Mesenchymal stem cell (in vitro differentiated cells and primary cell): ENCODE results near the gene VPS9D1.

ENCODE experiments used
- DNase-seq: peaks from one replicate; pipeline ENCODE4 v3.0.0-alpha.2; 2013
- H2AFZ ChIP-seq: one replicate; pipeline ENCODE4 v1.6.1; 2013; ENCODE audit warnings: low read depth, mild to moderate bottlenecking, control low read depth, inconsistent platforms, low read length, moderate library complexity
- H2AK5ac ChIP-seq: 2 replicates; pipeline ENCODE4 v1.6.1; 2013; ENCODE audit warnings: low read length, moderate library complexity, mild to moderate bottlenecking, inconsistent platforms; ENCODE audit not compliant: severe bottlenecking
- H2BK120ac ChIP-seq: one replicate; pipeline ENCODE4 v1.6.1; 2013; ENCODE audit warnings: low read depth, mild to moderate bottlenecking, inconsistent platforms, low read length, moderate library complexity
- H2BK12ac ChIP-seq, 2 experiments: one replicate each; pipeline ENCODE4 v1.6.1; 2013; ENCODE audit warnings: inconsistent platforms in 2 of 2, low read length in 2 of 2, mild to moderate bottlenecking in 2 of 2, moderate library complexity in 2 of 2, control low read depth in 1 of 2
- H2BK15ac ChIP-seq: one replicate; pipeline ENCODE4 v1.6.1; 2013; ENCODE audit warnings: mild to moderate bottlenecking, low read depth, inconsistent platforms; ENCODE audit not compliant: poor library complexity, severe bottlenecking
- H2BK5ac ChIP-seq: 2 replicates; pipeline ENCODE4 v1.6.1; 2013; ENCODE audit warnings: low read depth, mild to moderate bottlenecking, low read length, control low read depth, inconsistent platforms; ENCODE audit not compliant: poor library complexity, severe bottlenecking
- H3K14ac ChIP-seq, 2 experiments: one replicate each; pipeline ENCODE4 v1.6.1; 2013; ENCODE audit warnings: inconsistent platforms in 2 of 2, low read length in 2 of 2, control low read depth in 1 of 2, mild to moderate bottlenecking in 1 of 2, moderate library complexity in 1 of 2
- H3K18ac ChIP-seq, 2 experiments: one replicate each; pipeline ENCODE4 v1.6.1; 2013; ENCODE audit warnings: inconsistent platforms in 2 of 2, low read length in 2 of 2, control low read depth in 1 of 2, low read depth in 1 of 2, mild to moderate bottlenecking in 1 of 2
- H3K23ac ChIP-seq, 2 experiments: one replicate each; pipeline ENCODE4 v1.6.1; 2013; ENCODE audit warnings: inconsistent platforms in 2 of 2, low read length in 2 of 2, mild to moderate bottlenecking in 2 of 2, moderate library complexity in 2 of 2, control low read depth in 1 of 2
- H3K27ac ChIP-seq: 2 replicates; pipeline ENCODE4 v1.5.1; 2013; ENCODE audit warnings: mild to moderate bottlenecking, moderate library complexity, low read length, control low read depth, inconsistent platforms; ENCODE audit not compliant: poor library complexity, severe bottlenecking
- H3K27me3 ChIP-seq, 2 experiments: 2 replicates each; pipeline versions ENCODE4 v1.6.1 to v1.7.0; 2013; ENCODE audit warnings: low read length in 2 of 2, mild to moderate bottlenecking in 2 of 2, moderate library complexity in 2 of 2, control low read depth in 1 of 2, inconsistent platforms in 1 of 2; ENCODE audit not compliant: control insufficient read depth in 1 of 2, insufficient read depth in 1 of 2
- H3K36me3 ChIP-seq, 2 experiments: 2 replicates each; pipeline versions ENCODE4 v1.6.1 to v1.7.0; 2013; ENCODE audit warnings: low read length in 2 of 2, control low read depth in 1 of 2, inconsistent platforms in 1 of 2, low read depth in 1 of 2, mild to moderate bottlenecking in 1 of 2; ENCODE audit not compliant: insufficient read depth in 2 of 2, control insufficient read depth in 1 of 2
- H3K4ac ChIP-seq, 2 experiments: one replicate each; pipeline ENCODE4 v1.6.1; 2013; ENCODE audit warnings: inconsistent platforms in 2 of 2, low read length in 2 of 2, mild to moderate bottlenecking in 2 of 2, moderate library complexity in 2 of 2, control low read depth in 1 of 2, low read depth in 1 of 2
- H3K4me1 ChIP-seq: 2 replicates; pipeline ENCODE4 v1.6.1; 2013; ENCODE audit warnings: low read depth, low read length, control low read depth; ENCODE audit not compliant: control insufficient read depth, insufficient read depth
- H3K4me2 ChIP-seq: 2 replicates; pipeline ENCODE4 v1.6.1; 2013; ENCODE audit warnings: low read length, mild to moderate bottlenecking, inconsistent platforms; ENCODE audit not compliant: poor library complexity, severe bottlenecking
- H3K4me3 ChIP-seq, 2 experiments: 2 replicates each; pipeline versions ENCODE4 v1.5.1 to v1.7.0; 2013; ENCODE audit warnings: low read length in 2 of 2, mild to moderate bottlenecking in 2 of 2, control low read depth in 1 of 2, low read depth in 1 of 2; ENCODE audit not compliant: insufficient read depth in 1 of 2
- H3K79me1 ChIP-seq: replicated peaks from 2 replicates; pipeline ENCODE4 v1.6.1; 2013; ENCODE audit warnings: mild to moderate bottlenecking, control low read depth, low read length, inconsistent platforms; ENCODE audit not compliant: poor library complexity, severe bottlenecking
- H3K9ac ChIP-seq: 2 replicates; pipeline ENCODE4 v1.7.0; 2013; ENCODE audit warnings: mild to moderate bottlenecking, low read length, moderate library complexity
- H3K9me3 ChIP-seq: 2 replicates; pipeline ENCODE4 v1.7.0; 2013; ENCODE audit warnings: mild to moderate bottlenecking, low read length; ENCODE audit not compliant: control insufficient read depth
- H4K8ac ChIP-seq: one replicate; pipeline ENCODE4 v1.6.1; 2013; ENCODE audit warnings: inconsistent platforms, mild to moderate bottlenecking, low read length, moderate library complexity
- H4K91ac ChIP-seq: one replicate; pipeline ENCODE4 v1.6.1; 2013; ENCODE audit warnings: mild to moderate bottlenecking, low read length, inconsistent platforms
- WGBS: methylation state at CpG from one replicate; pipeline ENCODE4 v1.1.7; 2013; ENCODE audit warnings: mixed read lengths; 5-methylcytosine and 5-hydroxymethylcytosine counted together

Gene VPS9D1

GRCh38 chr16:89733322-89733721 is 12.6 kb upstream of the VPS9D1 start:
- Histone ChIP-seq H2AK5ac (no peak overlapping the region), H3K4me3 (no peak overlapping the region), H3K4ac (no peak overlapping the region), H4K8ac (no peak overlapping the region), H3K18ac (no peak overlapping the region), H3K14ac (no peak overlapping the region), H2BK5ac (no peak overlapping the region), H2BK120ac (no peak overlapping the region), H2BK12ac (no peak overlapping the region), H3K27me3 (no peaks in the 10 kb centered on the region), H2BK15ac (no peak overlapping the region), H3K36me3 (peaks cover 92 to 94% of the 10 kb centered on the region in 2 experiments), H2AFZ (no peak overlapping the region), H3K79me1 (peaks cover 48% of the 10 kb centered on the region), H3K23ac (no peak overlapping the region), H3K27ac (no peak overlapping the region), H3K4me1 (peaks cover 5% of the 10 kb centered on the region), H3K4me2 (no peak overlapping the region), H3K9me3 (no peaks in the 10 kb centered on the region), H3K9ac (no peak overlapping the region), H4K91ac (no peak overlapping the region)
- no peak for DNase-seq
- 95% methylated on average over 13 of the region's 17 CpGs for WGBS

GRCh38 chr16:89732918-89733242 is 12.2 kb upstream of the VPS9D1 start:
- Histone ChIP-seq H3K79me1 (peaks cover 46% of the 10 kb centered on the region), H3K9me3 (no peaks in the 10 kb centered on the region), H3K14ac (no peak overlapping the region), H3K9ac (no peak overlapping the region), H4K91ac (no peak overlapping the region), H3K27ac (no peak overlapping the region), H3K4me3 (no peak overlapping the region), H4K8ac (no peak overlapping the region), H3K23ac (no peak overlapping the region), H2BK15ac (no peak overlapping the region), H2BK12ac (no peak overlapping the region), H3K4me1 (peaks cover 5% of the 10 kb centered on the region), H3K4ac (no peak overlapping the region), H3K27me3 (no peaks in the 10 kb centered on the region), H2BK5ac (no peak overlapping the region), H2AFZ (no peak overlapping the region), H3K18ac (no peak overlapping the region), H2AK5ac (no peak overlapping the region), H3K36me3 (peaks cover 89 to 92% of the 10 kb centered on the region in 2 experiments), H2BK120ac (no peak overlapping the region), H3K4me2 (no peak overlapping the region)
- WGBS: 91% methylated on average over 9 of the region's 9 CpGs
- DNase-seq: no peak

GRCh38 chr16:89732142-89732917 is 11.6 kb upstream of the VPS9D1 start:
- Histone ChIP-seq H3K9me3 (no peaks in the 10 kb centered on the region), H4K8ac (no peak overlapping the region), H3K23ac (no peak overlapping the region), H3K4me3 (no peak overlapping the region), H2BK5ac (no peak overlapping the region), H3K4me2 (no peak overlapping the region), H3K4me1 (peaks cover 5% of the 10 kb centered on the region), H4K91ac (no peak overlapping the region), H2BK15ac (no peak overlapping the region), H3K27ac (no peak overlapping the region), H2AFZ (no peak overlapping the region), H3K9ac (no peak overlapping the region), H2BK12ac (no peak overlapping the region), H3K14ac (no peak overlapping the region), H3K27me3 (no peaks in the 10 kb centered on the region), H3K18ac (no peak overlapping the region), H3K79me1 (peaks cover 47% of the 10 kb centered on the region), H2AK5ac (no peak overlapping the region), H2BK120ac (no peak overlapping the region), H3K36me3 (peaks cover 89 to 92% of the 10 kb centered on the region in 2 experiments), H3K4ac (no peak overlapping the region)
- WGBS: 94% methylated on average over 23 of the region's 24 CpGs
- no peak for DNase-seq

- Histone ChIP-seq H2BK12ac (no peak overlapping the region), H4K91ac (no peak overlapping the region), H2AK5ac (no peak overlapping the region), H3K9ac (no peak overlapping the region), H4K8ac (no peak overlapping the region), H2BK15ac (no peak overlapping the region), H3K27ac (no peak overlapping the region), H3K4me3 (no peak overlapping the region), H2BK5ac (no peak overlapping the region), H3K36me3 (peaks cover 78 to 85% of the 10 kb centered on the region in 2 experiments), H2BK120ac (no peak overlapping the region), H3K23ac (no peak overlapping the region), H3K79me1 (peaks cover 47% of the 10 kb centered on the region), H3K18ac (no peak overlapping the region), H3K27me3 (no peaks in the 10 kb centered on the region), H3K14ac (no peak overlapping the region), H2AFZ (no peak overlapping the region), H3K4me2 (no peak overlapping the region), H3K4me1 (peaks cover 5% of the 10 kb centered on the region), H3K4ac (no peak overlapping the region), H3K9me3 (no peaks in the 10 kb centered on the region)
- no peak for DNase-seq
- 91% methylated on average over 21 of the region's 22 CpGs for WGBS
Observed at GRCh38 chr16:89730610-89731234, 10.0 kb upstream of the VPS9D1 start.
